ENCODE measurements around the gene TTLL3. TPM values are rescaled to one million over a fixed set of nuclear protein-coding genes. Genes with fewer than 3 reads are reported as not detected.
"Not testable (repeated sequence)": the region's sequence is repeated elsewhere in the genome, so short reads cannot be mapped to it uniquely, and the experiment has no call there.

TTLL3 gene
- total RNA-seq, 1 experiment from 2014 or later, result 17.3 TPM

DNA sequence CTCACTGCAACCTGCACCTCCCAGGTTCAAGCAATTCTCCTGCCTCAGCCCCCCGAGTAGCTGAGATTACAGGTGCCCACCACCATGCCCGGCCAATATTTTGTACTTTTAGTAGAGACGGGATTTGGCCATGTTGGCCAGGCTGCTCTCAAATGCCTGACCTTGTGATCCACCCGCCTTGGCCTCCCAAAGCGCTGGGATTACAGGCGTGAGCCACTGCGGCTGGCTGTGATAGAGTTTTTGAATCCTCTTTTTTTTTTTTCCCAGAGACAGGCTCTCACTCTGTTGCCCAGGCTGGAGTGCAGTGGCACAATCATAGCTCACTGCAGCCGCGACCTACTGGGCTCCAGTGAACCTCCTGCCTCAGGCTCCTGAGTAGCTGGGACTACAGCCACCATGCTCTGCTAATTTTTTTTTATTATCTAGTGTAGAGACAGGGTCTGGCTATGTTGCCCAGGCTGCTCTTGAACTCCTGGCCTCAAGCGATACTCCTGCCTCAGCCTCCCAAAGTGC is 55.1 kb downstream of the TTLL3 start:
- DNase-seq (ENCODE audit: low read depth), result not testable (repeated sequence)

DNA sequence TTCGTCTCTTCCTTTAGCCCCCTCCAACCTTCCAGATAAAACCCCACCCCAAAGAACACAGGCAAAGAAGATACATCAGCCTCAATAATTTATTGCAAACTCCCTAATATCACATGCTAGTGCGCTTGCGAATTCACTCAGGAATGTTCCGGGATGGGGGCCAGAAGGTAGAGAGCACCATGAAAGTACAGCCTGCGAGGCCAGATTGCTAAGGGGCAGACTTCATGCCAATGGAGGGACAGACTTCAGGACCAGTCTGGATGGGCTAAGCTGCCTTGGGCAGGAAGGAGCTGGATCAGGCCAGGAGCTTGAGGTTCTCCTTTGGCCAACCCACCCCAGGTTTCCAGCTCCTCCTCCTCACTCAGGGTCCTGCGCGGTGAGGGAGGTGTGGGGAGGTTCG is 56.6 kb downstream of the TTLL3 start:
- DNase-seq (ENCODE audit: low read depth), result no peak

DNA sequence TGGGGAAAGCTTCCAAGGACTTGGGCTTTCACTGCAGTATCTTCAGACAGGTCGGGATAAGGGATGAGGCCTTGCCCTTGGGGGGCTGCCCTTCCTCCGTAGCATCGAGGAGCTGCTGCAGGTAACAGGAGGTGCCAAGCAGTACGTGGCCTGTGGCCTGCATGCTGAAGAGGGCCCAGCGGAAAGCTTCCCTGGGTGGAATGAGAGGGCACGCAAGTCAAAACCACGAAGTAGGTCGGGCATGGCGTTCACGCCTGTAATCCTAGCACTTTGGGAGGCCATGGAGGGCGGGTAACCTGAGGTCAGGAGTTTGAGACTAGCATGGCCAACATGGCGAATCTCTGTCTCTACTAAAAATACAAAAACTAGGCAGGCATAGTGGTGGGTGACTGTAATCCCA is 57.0 kb downstream of the TTLL3 start:
- no peak for DNase-seq (ENCODE audit: low read depth)

- no peak for DNase-seq (ENCODE audit: low read depth)
Observed at GRCh38 chr3:9869955-9870354, 59.9 kb downstream of the TTLL3 start.

GRCh38 chr3:9870978-9871377 is 60.9 kb downstream of the TTLL3 start:
- DNase-seq (ENCODE audit: low read depth), result peak; percentile 31

GRCh38 chr3:9872067-9872466 is 62.0 kb downstream of the TTLL3 start:
- not testable (repeated sequence) for DNase-seq (ENCODE audit: low read depth)

DNA sequence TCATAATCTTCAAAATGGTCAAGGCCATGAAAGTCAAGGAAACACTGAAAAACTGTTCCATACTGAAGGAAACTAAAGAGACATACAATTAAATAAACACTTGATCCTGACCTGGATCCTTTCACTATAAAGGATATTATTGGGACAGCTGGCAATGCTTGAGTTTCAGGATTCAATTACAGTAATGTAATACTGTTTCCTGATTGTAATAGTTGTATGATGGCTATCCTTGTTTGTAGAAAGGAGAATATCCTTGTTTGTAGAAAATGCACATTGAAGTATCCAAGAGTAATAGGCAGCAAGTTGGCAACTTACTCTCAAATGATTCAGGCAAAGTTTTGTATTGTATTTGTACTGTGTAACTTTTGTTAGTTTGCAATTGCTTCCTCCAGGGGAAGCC is 65.4 kb downstream of the TTLL3 start:
- DNase-seq (ENCODE audit: low read depth), result no peak

DNA sequence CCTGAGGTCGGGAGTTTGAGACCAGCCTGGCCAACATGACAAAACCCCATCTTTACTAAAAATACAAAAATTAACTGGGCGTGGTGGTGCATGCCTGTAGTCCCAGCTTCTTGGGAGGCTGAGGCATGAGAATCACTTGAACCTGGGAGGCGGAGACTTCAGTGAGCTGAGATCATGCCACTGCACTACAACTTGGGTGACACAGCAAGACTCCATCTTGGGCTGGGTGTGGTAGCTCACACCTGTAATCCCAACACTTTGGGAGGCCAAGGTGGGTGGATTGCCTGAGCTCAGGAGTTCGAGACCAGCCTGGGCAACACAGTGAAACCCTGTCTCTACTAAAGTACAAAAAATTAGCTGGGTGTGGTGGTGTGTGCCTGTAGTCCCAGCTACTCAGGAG is 66.2 kb downstream of the TTLL3 start:
- not testable (repeated sequence) for DNase-seq (ENCODE audit: low read depth)

- no peak for DNase-seq (ENCODE audit: low read depth)
Observed at GRCh38 chr3:9876991-9877390, 66.9 kb downstream of the TTLL3 start.

GRCh38 chr3:9878700-9879099 is 68.6 kb downstream of the TTLL3 start:
- no peak for DNase-seq (ENCODE audit: low read depth)

- no peak for DNase-seq (ENCODE audit: low read depth)
Observed at GRCh38 chr3:9879830-9880549, 69.9 kb downstream of the TTLL3 start, which contains the start of gene CIDEC. CIDEC (minus strand) TSS chr3:9880253; CDS start chr3:9878486, 1,767 bp downstream.

GRCh38 chr3:9881441-9881840 is 71.4 kb downstream of the TTLL3 start:
- peak; percentile 90 for DNase-seq (ENCODE audit: low read depth)

GRCh38 chr3:9883706-9884554 is 73.9 kb downstream of the TTLL3 start:
- peak; percentile 88 for DNase-seq (ENCODE audit: low read depth)

- peak; percentile 95 for DNase-seq (ENCODE audit: low read depth)
Observed at GRCh38 chr3:9884555-9885165, 74.6 kb downstream of the TTLL3 start.

Other genes with a start within 250 kb of the TTLL3 start
- gene MTMR14, start 160.8 kb upstream of the TTLL3 start, total RNA-seq (2014; rRNA removed), result 30.8 and 31.1 TPM in 2 replicates
- not detected in 2 replicates for gene CPNE9, start 106.4 kb upstream of the TTLL3 start, total RNA-seq (2014; rRNA removed)
- gene BRPF1, start 78.5 kb upstream of the TTLL3 start, total RNA-seq (2014; rRNA removed), result 16.9 and 22.2 TPM in 2 replicates
- gene OGG1, start 60.3 kb upstream of the TTLL3 start, total RNA-seq (2014; rRNA removed), result 34.6 and 41.6 TPM in 2 replicates
- gene CAMK1, start 40.3 kb upstream of the TTLL3 start, total RNA-seq (2014; rRNA removed), result 27.6 and 31.2 TPM in 2 replicates
- gene TADA3, start 17.8 kb upstream of the TTLL3 start, total RNA-seq (2014; rRNA removed), result 140 and 147 TPM in 2 replicates
- gene ARPC4, start 17.2 kb upstream of the TTLL3 start, total RNA-seq (2014; rRNA removed), result 310 and 367 TPM in 2 replicates
- gene RPUSD3, start 33.7 kb downstream of the TTLL3 start, total RNA-seq (2014; rRNA removed), result 48.0 and 60.2 TPM in 2 replicates
- not detected in 2 replicates for gene CIDEC, start 70.0 kb downstream of the TTLL3 start, total RNA-seq (2014; rRNA removed)
- gene JAGN1, start 80.3 kb downstream of the TTLL3 start, total RNA-seq (2014; rRNA removed), result 54.1 and 56.5 TPM in 2 replicates
- 1.1 and 1.9 TPM in 2 replicates for gene IL17RE, start 92.6 kb downstream of the TTLL3 start, total RNA-seq (2014; rRNA removed)
- gene IL17RC, start 106.8 kb downstream of the TTLL3 start, total RNA-seq (2014; rRNA removed), result 30.1 and 42.3 TPM in 2 replicates
- 9.9 and 10.4 TPM in 2 replicates for gene CRELD1, start 123.6 kb downstream of the TTLL3 start, total RNA-seq (2014; rRNA removed)
- gene PRRT3, start 142.1 kb downstream of the TTLL3 start, total RNA-seq (2014; rRNA removed), result 1.4 and 2.5 TPM in 2 replicates
- gene EMC3, start 176.6 kb downstream of the TTLL3 start, total RNA-seq (2014; rRNA removed), result 82.7 and 126 TPM in 2 replicates
- 26.3 and 32.9 TPM in 2 replicates for gene FANCD2, start 216.2 kb downstream of the TTLL3 start, total RNA-seq (2014; rRNA removed)